ENCODE results near the gene ERC2. TPM values are rescaled to one million over a fixed set of nuclear protein-coding genes. Genes with fewer than 3 reads are reported as not detected.

ERC2 gene
- polyA plus RNA-seq, 2 of the 4 experiments (the other 2 are of a cell fraction) = 0.16 TPM; not detected in 1

GRCh38 chr3:56173601-56174000 lies 294.7 kb downstream of the ERC2 start:
- H3K4me1 ChIP-seq = no peaks in the 10 kb centered on the region
- no peak for FAIRE-seq
- 70% methylated on average over 7 of the region's 7 CpGs for WGBS (ENCODE audit: missing lambda C conversion rate)
- ATAC-seq = no peak
- TF ChIP-seq JUNB (IDR thresholded peaks at IDR 0.05) (no peak), HEYL (CRISPR knock-in tag; IDR thresholded peaks at IDR 0.05) (no peak), KDM5A (IDR thresholded peaks at IDR 0.05) (no peak), RNF2 (IDR thresholded peaks at IDR 0.05; ENCODE audit: borderline replicate concordance, low read depth) (no peak), RFX5 (IDR thresholded peaks at IDR 0.05) (no peak), SREBF2 (IDR thresholded peaks at IDR 0.05) (no peak), HOXB13 (CRISPR knock-in tag; IDR thresholded peaks at IDR 0.05; ENCODE audit: low read depth) (no peak), ZFP36 (IDR thresholded peaks at IDR 0.05; ENCODE audit: borderline replicate concordance, partially characterized antibody) (no peak), SMC3 (IDR thresholded peaks at IDR 0.05) (no peak), ZNF302 (CRISPR knock-in tag; IDR thresholded peaks at IDR 0.05) (no peak), RARB (CRISPR knock-in tag; IDR thresholded peaks at IDR 0.05) (no peak), USF2 (IDR thresholded peaks at IDR 0.05) (no peak), PHF8 (IDR thresholded peaks at IDR 0.05; ENCODE audit: borderline replicate concordance, low read depth) (no peak), ZC3H11A (IDR thresholded peaks at IDR 0.05) (no peak), FOSB (CRISPR knock-in tag; IDR thresholded peaks at IDR 0.05) (no peak)
- TF ChIP-seq, protein P1, sequence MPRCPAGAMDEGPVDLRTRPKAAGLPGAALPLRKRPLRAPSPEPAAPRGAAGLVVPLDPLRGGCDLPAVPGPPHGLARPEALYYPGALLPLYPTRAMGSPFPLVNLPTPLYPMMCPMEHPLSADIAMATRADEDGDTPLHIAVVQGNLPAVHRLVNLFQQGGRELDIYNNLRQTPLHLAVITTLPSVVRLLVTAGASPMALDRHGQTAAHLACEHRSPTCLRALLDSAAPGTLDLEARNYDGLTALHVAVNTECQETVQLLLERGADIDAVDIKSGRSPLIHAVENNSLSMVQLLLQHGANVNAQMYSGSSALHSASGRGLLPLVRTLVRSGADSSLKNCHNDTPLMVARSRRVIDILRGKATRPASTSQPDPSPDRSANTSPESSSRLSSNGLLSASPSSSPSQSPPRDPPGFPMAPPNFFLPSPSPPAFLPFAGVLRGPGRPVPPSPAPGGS (IDR thresholded peaks at IDR 0.05) = no peak
- no peak overlapping the region for H3K27ac ChIP-seq
- H3K4me2 ChIP-seq = no peak overlapping the region
- no peak for DNase-seq (ENCODE audit: low read depth in 1 of 2, low spot score in 1 of 2)
- POLR2A ChIA-PET = no interaction called here
- CTCF ChIA-PET = no interaction called here
- no peaks in the 10 kb centered on the region for H3K9me3 ChIP-seq
- no peak overlapping the region for H3K4me3 ChIP-seq

- ATAC-seq (no peak), FAIRE-seq (no peak), DNase-seq (ENCODE audit: low read depth in 1 of 2, low spot score in 1 of 2) (no peak)
- no peak overlapping the region for H3K27ac ChIP-seq
- no peaks in the 10 kb centered on the region for H3K4me1 ChIP-seq
- ChIA-PET POLR2A (no interaction called here), CTCF (no interaction called here)
- H3K4me2 ChIP-seq = no peak overlapping the region
- no peak overlapping the region for H3K4me3 ChIP-seq
- no peak for TF ChIP-seq BHLHE40 (IDR thresholded peaks at IDR 0.05; ENCODE audit: low read depth, low read length)
- 59% methylated on average over 3 of the region's 3 CpGs for WGBS (ENCODE audit: missing lambda C conversion rate)
- H3K9me3 ChIP-seq = no peaks in the 10 kb centered on the region
Observed at GRCh38 chr3:56164436-56164835, 303.8 kb downstream of the ERC2 start.

DNA sequence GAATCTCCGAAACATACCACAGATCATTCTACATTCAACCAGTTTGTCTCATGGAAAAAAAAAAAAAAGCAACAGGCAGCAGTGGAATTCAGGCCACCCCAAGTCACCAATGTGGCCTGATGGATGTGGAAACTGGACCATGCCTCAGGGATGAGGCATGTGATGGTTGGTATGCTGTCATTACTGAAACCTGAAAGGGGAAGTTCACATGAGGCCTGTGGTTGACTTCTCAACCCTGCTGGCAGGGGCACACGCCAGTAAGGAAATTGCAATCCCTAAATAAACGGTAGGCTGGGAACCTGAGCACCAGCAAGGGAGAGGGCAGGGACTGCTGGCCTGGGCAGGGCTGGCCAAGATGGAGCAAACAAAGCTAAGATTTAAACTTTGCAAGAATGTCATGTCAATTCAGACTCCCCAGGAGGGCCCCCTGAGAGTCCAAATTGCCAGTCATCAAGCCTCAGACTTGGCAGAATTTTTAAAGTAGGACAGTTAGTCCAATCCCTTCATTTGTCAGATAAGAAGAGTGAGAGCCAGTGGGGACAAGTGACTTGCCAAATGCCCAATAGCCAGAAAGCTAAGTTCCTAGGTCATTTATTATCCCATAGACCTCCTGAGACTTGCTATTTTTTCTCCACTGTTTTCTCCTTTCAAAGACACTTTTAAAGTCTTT lies 310.4 kb downstream of the ERC2 start:
- FAIRE-seq (no peak), ATAC-seq (no peak), DNase-seq (ENCODE audit: low read depth in 1 of 2, low spot score in 1 of 2) (no peak)
- Histone ChIP-seq H3K9me3 (no peaks in the 10 kb centered on the region), H3K27ac (no peak overlapping the region), H3K4me2 (no peak overlapping the region), H3K4me3 (no peak overlapping the region), H3K4me1 (no peaks in the 10 kb centered on the region)
- WGBS (ENCODE audit: missing lambda C conversion rate) = 58% methylated on average over 3 of the region's 3 CpGs
- POLR2A ChIA-PET = no interaction called here
- TF ChIP-seq BHLHE40 (IDR thresholded peaks at IDR 0.05; ENCODE audit: low read depth, low read length) (no peak), TFCP2L1 (CRISPR knock-in tag; IDR thresholded peaks at IDR 0.05) (no peak)
- CTCF ChIA-PET = no interaction called here

GRCh38 chr3:56154297-56154696 lies 314.0 kb downstream of the ERC2 start:
- POLR2A ChIA-PET = no interaction called here
- WGBS (ENCODE audit: missing lambda C conversion rate) = 95% methylated on average over 1 of the region's 1 CpG
- peak in 1 of 2 experiments; percentile 1 for DNase-seq (ENCODE audit: low read depth in 1 of 2, low spot score in 1 of 2)
- Histone ChIP-seq H3K4me3 (no peak overlapping the region), H3K27ac (no peak overlapping the region), H3K4me1 (no peaks in the 10 kb centered on the region), H3K9me3 (no peaks in the 10 kb centered on the region), H3K4me2 (no peak overlapping the region)
- TF ChIP-seq RCOR1 (IDR thresholded peaks at IDR 0.05; ENCODE audit: low read depth, low read length) = no peak
- no peak for TF ChIP-seq POLR2A (IDR thresholded peaks at IDR 0.05; ENCODE audit: low read length)
- no peak for TF ChIP-seq CBX8 (IDR thresholded peaks at IDR 0.05)
- TF ChIP-seq SREBF2 (IDR thresholded peaks at IDR 0.05) = no peak
- no peak for ATAC-seq
- FAIRE-seq = no peak
- CTCF ChIA-PET = no interaction called here
